Spleen (tissue), 7 donors: ENCODE measurements around the gene GPR21.

ENCODE experiments used
- POLR2AphosphoS5 ChIP-seq, 3 donors: sonication (generic); formaldehyde crosslinking; IDR thresholded peaks; one replicate each; pipeline ENCODE4 v1.5.1; 2017; ENCODE audit warnings: antibody characterized with exemption in 3 of 3
- TF ChIP-seq, protein P1 (sequence below), 11 experiments: fragments of 200-600 bp in 7 of 11; fragments of 450-650 bp in 4 of 11; sonication (generic) in 4 of 11; IDR thresholded peaks in 8 of 11; conservative IDR thresholded peaks in 3 of 11; 1 replicate in 7 of 11; 2 replicates in 4 of 11; pipeline versions ENCODE4 v1.4.0 to v1.8.0; 2016 to 2021; ENCODE audit warnings: antibody characterized with exemption in 11 of 11, inconsistent platforms in 4 of 11, mild to moderate bottlenecking in 1 of 11
- donor health status: DM: no; HTN: no; CAD: no; lungs with moderate emphysema.
- donor health status: DM: no; HTN: no; CAD: no.
- donor health status: DM: no; HTN: no; CAD: no.

DNA sequence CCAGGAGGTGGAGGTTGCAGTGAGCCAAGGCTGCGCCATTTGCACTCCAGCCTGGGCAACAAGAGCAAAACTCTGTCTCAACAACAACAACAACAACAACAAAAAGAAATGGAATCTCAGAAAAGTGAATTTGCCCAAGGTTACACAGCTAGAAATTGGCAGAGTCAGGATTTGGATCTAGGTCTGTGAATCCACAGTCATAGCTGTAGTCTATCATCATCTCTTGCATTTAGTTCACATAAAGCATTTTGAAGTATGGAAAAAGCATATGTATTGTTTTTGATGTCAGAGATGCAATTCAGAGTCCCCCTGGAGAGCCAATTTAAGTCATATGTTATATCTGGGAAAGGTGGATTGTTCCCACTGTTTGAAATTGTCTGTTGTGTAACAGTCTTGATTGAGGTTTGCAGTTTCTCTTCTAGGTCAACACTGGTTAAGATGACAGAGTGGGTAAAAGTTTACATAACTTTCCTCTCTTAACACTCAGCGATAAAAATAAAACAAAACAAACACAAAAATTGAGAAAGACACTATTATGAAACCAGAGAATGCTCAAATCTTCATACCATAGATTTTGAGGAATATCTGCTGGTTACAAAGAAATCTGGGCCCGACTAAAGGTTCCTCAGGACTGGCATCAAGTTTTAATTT lies 21.5 kb upstream of the GPR21 start:
- TF ChIP-seq POLR2AphosphoS5 (IDR thresholded peaks at IDR 0.05): no peak
- TF ChIP-seq, protein P1, sequence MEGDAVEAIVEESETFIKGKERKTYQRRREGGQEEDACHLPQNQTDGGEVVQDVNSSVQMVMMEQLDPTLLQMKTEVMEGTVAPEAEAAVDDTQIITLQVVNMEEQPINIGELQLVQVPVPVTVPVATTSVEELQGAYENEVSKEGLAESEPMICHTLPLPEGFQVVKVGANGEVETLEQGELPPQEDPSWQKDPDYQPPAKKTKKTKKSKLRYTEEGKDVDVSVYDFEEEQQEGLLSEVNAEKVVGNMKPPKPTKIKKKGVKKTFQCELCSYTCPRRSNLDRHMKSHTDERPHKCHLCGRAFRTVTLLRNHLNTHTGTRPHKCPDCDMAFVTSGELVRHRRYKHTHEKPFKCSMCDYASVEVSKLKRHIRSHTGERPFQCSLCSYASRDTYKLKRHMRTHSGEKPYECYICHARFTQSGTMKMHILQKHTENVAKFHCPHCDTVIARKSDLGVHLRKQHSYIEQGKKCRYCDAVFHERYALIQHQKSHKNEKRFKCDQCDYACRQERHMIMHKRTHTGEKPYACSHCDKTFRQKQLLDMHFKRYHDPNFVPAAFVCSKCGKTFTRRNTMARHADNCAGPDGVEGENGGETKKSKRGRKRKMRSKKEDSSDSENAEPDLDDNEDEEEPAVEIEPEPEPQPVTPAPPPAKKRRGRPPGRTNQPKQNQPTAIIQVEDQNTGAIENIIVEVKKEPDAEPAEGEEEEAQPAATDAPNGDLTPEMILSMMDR (IDR thresholded peaks at IDR 0.05 in 8 of 11, conservative IDR thresholded peaks at IDR 0.05 in 3 of 11): no peak
